DMS 273 treated with DMSO at 0.1 percent for 48 hours (cell line): ENCODE measurements around the gene PRRG4.
A peak's percentile ranks its signal among the peaks of the same experiment; 100 is the strongest.
"Not testable (repeated sequence)": the region's sequence is repeated elsewhere in the genome, so short reads cannot be mapped to it uniquely, and the experiment has no call there.

Experiments used
- DNase-seq: peaks from one replicate; lab custom pipeline; 2025; lab: John Stamatoyannopoulos, UW

Gene PRRG4

DNA sequence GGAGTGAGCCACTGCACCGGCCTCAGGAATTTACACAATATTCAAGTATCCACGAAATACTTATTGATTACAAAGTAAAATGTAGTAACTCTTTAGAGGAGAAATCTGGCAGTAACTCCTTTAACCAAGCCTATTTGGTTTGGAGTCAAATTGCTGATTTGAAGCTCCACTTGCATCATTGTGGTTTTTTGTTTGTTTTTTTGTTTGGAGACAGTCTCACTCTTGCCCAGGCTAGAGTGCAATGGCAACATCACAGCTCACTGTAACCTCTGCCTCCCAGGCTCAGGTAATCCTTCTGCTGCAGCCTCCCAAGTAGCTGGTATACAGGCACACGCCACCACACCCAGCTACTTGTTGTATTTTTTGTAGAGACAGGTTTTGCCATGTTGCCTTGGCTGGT is 56.5 kb downstream of the PRRG4 start:
- DNase-seq: no peak

DNA sequence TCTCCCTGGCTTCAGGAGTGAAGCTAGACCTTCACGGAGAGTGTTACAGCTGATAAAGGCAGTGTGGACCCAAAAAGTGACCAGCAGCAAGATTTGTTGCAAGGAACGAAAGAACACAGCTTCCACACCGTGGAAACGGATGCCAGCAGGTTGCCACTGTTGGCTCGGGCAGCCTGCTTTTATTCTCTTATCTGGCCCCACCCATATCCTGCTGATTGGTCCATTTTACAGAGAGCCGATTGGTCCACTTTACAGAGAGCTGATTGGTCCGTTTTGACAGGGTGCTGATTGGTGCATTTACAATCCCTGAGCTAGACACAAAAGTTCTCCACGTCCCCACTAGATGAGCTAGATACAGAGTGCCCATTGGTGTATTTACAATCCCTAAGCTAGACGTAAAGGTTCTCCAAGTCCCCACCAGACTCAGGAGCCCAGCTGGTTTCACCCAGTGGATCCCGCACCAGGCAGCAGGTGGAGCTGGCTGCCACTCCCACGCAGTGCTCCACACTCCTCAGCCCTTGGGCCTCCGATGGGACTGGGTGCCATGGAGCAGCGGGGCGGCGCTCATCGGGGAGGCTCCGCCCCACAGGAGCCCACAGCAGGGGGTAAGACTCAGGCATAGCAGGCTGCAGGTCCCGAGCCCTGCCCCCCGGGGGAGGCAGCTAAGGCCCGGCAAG is 58.1 kb downstream of the PRRG4 start:
- not testable (repeated sequence) for DNase-seq

DNA sequence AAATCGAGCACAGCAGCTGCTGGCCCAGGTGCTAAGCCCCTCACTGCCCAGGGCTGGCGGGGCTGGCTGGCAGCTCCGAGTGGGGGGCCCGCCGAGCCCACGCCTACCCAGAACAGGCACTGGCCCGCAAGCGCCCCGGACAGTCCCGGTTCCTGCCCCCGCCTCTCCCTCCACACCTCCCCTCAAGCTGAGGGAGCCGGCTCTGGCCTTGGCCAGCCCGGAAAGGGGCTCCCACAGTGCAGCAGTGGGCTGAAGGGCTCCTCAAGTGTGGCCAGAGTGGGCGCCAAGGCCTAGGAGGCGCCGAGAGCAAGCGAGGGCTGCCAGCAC is 58.6 kb downstream of the PRRG4 start:
- not testable (repeated sequence) for DNase-seq

- DNase-seq: no peak
Measured at GRCh38 chr11:32888805-32889204, 59.1 kb downstream of the PRRG4 start.

DNA sequence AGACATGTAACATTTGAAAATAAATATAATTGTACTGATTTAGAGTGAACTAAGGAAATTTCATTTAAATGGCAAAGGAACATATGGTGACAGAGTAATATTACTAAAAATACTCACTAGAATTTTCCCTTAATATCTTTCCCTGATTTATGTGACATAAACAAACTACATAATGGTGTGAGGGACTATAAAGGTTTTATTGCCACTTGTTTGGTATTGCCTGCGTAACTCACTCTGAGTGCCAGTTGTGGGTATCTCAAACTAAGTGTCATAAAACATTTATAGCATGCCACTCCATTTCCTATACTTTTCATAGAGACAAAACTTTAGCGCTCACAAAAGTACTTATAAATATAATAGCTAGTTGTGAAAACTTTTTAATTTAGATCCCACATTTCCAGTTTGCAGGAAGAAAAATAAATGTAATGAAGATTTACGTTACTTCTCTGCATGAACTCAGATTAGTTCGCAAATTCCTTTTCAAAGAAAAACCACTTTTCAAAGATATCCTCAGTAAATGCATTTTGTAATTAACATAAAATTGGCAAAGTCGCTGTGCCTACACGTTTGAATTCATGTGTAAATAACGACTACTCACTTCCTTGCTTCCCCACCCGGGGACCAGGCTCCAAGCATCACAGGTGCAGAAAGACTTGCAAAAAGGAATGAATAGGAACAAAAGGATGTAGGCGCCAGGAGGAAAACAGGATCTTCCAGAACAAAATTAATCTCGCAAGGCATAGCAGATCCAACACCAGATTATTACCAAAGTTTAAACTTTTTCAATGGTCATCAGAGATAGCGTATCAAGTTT is 61.3 kb downstream of the PRRG4 start:
- no peak for DNase-seq

DNA sequence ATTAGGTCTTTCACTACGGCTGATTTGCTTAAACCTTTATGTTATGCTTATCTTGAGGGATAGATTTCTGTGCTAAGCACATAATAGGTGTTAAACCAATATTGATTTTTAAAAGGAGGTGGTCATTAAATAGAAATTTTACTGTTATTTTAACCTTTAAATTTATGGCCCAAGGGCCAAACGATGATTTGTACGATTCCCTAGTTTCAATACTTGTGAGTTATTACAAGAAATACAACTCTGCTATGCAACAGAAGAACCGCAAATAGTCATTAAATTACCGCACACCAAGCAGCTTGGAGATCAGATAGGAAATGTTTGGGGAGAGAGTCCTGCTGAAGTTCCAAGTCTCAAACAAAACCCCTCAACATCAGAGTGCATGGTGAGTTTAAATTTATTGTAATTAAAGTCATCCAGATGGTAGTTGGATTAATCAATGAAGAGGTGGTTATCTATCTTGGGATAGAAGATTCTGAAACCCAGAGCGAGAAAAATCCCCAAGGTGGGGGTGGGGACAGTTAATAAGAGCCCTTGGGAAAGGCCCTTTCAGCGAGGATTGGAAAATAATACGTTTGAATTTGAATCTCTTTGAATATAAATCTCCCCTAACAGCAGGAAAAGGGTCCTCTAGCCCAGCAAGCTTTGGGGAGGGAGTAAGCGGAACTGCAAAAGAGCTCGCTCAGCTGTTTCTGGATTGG is 62.1 kb downstream of the PRRG4 start:
- no peak for DNase-seq

DNA sequence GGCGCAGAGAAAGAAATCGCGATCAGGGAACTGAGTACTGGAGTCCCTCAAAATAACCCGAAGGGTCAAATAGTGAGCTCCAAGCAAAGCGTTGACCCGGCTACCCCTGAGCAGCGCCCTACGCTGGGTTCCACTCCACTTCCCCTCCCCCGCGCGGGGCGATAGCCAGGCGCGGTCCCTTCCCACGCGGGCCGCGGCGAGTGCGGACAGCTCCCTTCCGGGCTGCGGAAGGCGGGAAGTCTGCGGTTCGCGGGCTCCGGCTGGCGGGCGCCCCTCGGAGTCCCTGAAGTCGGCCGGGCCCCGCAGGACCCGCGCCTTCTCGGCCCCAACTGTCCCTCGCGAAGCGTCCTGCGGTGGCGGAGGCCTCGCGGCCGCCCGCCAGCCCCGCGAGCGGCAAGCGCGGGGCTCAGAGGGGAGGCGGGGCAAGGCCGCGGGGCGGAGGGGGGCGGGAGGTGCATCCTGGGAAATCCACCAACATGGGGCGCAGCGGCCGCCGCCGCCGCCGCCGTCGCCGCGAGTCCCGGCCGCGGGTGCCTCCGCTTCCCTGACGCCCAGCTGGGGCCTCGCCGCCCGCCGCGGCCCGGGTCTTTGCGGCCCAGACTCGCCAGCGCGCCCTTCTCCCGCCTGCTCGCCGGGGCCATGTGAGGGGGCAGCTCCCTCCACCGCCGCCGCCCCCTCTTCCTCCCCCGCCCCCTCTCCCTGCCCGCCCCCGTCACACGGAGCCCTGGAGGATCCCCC is 62.8 kb downstream of the PRRG4 start, which contains the start of gene QSER1:
Gene QSER1 (plus strand): TSS at position 457 of the 738 bp plus-strand sequence. CDS start 315 bp downstream, outside the sequence.
- no peak for DNase-seq

DNA sequence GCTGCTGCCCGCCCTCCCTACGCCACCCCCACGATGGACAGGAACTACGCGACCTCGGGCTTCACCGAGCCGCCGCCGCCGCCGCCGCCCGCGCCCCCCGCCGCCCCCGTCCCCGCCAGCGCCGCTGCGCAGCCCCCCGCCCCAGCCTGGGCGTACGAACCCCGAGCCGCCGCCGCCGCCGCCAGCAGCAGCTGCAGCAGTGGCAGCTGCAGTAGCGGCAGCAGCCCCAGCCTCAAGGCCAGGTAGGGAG is 63.3 kb downstream of the PRRG4 start:
- no peak for DNase-seq

DNA sequence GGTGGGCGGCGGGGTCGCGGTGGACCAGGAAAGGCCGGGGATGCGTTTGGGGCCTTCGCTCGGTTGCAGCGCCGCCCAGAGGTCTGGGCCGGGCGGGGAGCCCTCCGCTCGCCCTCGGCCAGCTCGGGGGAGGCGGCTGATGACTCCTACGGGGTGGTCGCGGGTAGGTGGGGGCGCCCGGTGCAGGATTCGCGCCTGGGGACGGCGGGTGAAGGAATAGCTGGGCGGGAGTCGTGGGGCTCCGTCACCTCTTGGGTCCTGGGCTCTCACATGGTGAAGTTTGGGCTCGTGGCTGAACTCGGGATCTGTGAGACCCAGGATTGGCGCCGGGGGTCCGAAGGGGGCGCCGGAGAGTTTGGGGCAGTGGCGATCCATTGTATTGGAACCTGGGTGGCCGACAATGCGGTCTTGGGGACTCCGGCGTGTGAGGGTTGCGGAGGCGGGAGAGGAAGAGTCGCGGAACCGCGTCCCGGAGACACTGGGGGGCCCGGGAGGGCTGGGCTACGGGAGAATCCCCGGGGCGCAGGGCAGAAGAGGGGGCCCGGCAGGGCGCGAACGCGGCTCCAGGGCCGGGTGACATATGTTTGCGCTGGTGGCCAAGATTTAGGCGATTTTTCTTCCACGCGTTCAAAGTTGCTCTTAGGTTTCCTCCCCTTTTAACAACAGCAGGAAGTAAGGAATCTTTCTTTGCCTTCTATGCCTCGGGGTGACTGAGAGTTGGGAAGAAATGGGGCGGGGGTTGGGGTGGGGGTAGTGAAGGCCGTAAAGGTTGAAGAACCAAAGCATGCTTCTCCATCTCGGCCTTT is 63.8 kb downstream of the PRRG4 start:
- no peak for DNase-seq

GRCh38 chr11:32894149-32894827 is 64.6 kb downstream of the PRRG4 start:
- DNase-seq: peak; percentile 61

GRCh38 chr11:32894921-32895320 is 65.2 kb downstream of the PRRG4 start:
- DNase-seq: no peak

DNA sequence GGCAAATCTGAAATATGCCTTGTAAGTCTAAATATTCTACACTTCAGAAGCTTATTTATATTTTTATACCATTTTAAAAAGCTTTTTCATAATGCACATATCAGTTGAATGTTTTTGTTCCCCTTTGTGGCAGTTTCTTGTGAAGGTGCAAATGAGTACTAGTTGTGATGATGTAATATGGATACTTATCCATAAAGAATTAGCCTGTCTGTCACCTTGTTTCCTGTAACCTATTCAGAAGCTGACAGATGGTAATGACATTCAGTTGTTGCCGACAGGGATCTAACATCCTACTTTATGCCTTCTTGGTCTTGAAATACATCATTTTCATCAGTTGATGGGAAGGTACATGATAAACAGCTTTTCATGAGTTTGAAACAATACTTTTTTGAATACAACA is 65.7 kb downstream of the PRRG4 start:
- no peak for DNase-seq

DNA sequence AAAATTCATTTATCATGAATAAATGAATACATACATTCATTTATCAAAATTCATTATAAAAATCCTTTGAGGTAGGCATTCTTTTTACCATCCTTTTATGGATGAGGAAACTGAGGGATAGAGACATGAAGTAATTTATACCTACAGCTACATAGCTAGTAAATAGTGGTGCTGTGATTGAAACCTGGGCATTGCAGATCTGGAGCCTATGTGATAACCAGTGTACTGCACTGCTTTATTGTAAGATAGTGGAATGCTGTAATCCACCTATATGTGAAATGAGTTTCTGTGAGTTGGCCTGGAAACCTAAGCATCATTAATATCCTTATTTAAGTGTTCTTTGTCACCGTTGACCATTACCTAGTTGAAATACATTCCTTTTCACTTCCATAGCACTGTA is 67.4 kb downstream of the PRRG4 start:
- no peak for DNase-seq

DNA sequence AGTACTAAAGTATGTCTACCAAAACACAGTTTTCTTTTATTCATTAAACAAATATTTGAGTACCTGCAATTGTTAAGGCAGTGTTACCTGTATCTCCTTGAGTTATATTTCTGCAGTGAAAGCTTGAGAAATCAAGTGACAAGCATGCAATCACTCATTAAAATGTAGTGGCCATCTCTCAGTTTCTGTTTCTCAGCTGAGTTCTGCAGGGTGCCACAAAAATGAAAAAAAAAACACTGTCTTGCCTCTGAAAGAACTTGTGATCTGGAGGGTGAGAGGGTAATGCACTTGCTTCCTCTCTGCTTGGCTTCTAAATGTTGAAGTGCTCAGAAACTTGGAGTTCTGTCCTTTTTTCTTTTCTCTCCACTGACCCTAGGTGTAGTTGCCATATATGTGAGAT is 69.7 kb downstream of the PRRG4 start:
- DNase-seq: no peak

DNA sequence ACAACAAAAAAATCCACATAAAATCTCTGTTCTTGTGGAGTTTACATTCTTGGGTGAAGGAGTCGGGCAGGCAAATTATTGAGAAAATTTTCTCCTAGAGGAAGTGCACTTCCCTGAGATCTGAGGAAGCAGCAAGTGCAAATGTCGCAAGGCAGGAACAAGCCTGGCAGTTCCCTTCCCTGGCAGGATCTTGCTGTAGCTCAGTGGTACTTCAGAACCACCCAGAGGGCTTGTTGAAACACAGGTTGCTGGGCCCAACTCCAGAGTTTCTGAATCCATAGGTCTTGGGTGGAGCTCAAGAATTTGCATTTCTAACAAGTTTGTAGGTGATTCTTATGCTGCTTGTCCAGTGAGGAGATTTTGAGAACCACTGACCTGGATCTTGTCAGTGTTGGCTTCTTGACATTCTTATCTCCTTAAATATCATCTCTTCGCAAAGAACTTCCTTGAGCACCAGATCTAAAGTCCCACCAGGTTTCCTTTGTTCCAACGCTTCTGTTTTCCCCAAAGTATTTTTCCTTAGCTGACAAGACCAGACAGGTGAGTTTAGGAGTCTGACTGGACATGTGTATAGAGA is 72.5 kb downstream of the PRRG4 start:
- DNase-seq: no peak

DNA sequence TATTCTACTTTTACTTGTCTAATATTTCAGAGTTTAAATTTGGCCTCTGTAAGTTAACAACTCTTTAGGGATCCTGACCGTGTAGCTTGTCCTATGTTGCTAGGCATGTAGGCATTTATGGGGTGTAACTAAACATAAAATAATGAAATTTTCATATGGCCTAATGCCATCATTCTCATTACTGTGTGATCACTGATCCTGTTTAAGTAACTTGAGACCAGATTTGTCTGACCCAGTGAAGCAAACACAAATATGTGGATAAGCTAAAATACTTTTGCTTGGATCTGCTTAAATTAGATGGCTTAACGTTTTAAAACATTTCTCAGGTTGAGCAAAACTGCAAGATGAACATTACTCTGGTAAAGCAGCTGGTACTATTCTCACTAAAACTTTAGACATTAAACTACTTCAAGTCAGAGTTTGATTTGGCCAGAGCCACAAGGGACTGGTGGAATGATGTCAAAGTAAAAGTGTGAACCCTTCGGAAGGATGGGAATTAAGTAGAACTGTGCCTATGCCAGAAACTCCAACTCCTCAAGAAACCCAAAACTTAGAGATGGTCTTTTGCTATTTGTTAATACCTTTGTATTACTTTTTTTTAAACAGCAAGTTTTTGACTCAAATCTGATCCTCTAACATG is 75.4 kb downstream of the PRRG4 start:
- DNase-seq: no peak
